ENCODE data around the gene BCL2L12.
A peak's percentile ranks its signal among the peaks of the same experiment; 100 is the strongest.

BCL2L12 gene

GRCh38 chr19:49664171-49665035, 1.3 kb upstream of the BCL2L12 start:
- peak; percentile 92 for DNase-seq (ENCODE audit: low spot score)

GRCh38 chr19:49665036-49665350, 740 bp upstream of the BCL2L12 start:
- no peak for DNase-seq (ENCODE audit: low spot score)

- DNase-seq (ENCODE audit: low spot score), result no peak
Measured at GRCh38 chr19:49666120-49666444, 349 bp downstream of the BCL2L12 start.

- no peak for DNase-seq (ENCODE audit: low spot score)
Measured at GRCh38 chr19:49667473-49667872, 1.7 kb downstream of the BCL2L12 start.

- no peak for DNase-seq (ENCODE audit: low spot score)
Measured at GRCh38 chr19:49669516-49669915, 3.8 kb downstream of the BCL2L12 start.

GRCh38 chr19:49672131-49672919, 6.6 kb downstream of the BCL2L12 start:
- DNase-seq (ENCODE audit: low spot score), result peak; percentile 88

GRCh38 chr19:49676136-49676783, 10.5 kb downstream of the BCL2L12 start:
- peak; percentile 56 for DNase-seq (ENCODE audit: low spot score)

- peak; percentile 87 for DNase-seq (ENCODE audit: low spot score)
Measured at GRCh38 chr19:49676784-49677230, 11.1 kb downstream of the BCL2L12 start.

- DNase-seq (ENCODE audit: low spot score), result peak; percentile 47
Measured at GRCh38 chr19:49677231-49677900, 11.6 kb downstream of the BCL2L12 start, which contains the start of gene PRMT1. Gene PRMT1, plus strand, starts transcription at chr19:49677271. Its CDS starts 10 bp downstream, at chr19:49677281.

- DNase-seq (ENCODE audit: low spot score), result peak; percentile 52
Measured at GRCh38 chr19:49677901-49678674, 12.4 kb downstream of the BCL2L12 start.

- no peak for DNase-seq (ENCODE audit: low spot score)
Measured at GRCh38 chr19:49678985-49679770, 13.4 kb downstream of the BCL2L12 start.

- no peak for DNase-seq (ENCODE audit: low spot score)
Measured at GRCh38 chr19:49679771-49680413, 14.2 kb downstream of the BCL2L12 start.

- DNase-seq (ENCODE audit: low spot score), result peak; percentile 90
Measured at GRCh38 chr19:49680421-49681351, 15.0 kb downstream of the BCL2L12 start.

- DNase-seq (ENCODE audit: low spot score), result no peak
Measured at GRCh38 chr19:49681830-49682229, 16.1 kb downstream of the BCL2L12 start.

- no peak for DNase-seq (ENCODE audit: low spot score)
Measured at GRCh38 chr19:49682274-49682673, 16.5 kb downstream of the BCL2L12 start.

- no peak for DNase-seq (ENCODE audit: low spot score)
Measured at GRCh38 chr19:49683814-49684250, 18.1 kb downstream of the BCL2L12 start.

GRCh38 chr19:49684251-49684982, 18.7 kb downstream of the BCL2L12 start:
- DNase-seq (ENCODE audit: low spot score), result peak; percentile 58

GRCh38 chr19:49684983-49685553, 19.3 kb downstream of the BCL2L12 start:
- DNase-seq (ENCODE audit: low spot score), result peak; percentile 3

Data from iPS-NIHi11 (cell line).